GM21529 (cell line): ENCODE data around the gene SEC31A.
"Not testable (repeated sequence)": the region's sequence is repeated elsewhere in the genome, so short reads cannot be mapped to it uniquely, and the experiment has no call there.

Source experiments
- ATAC-seq: cut with Tn5 transposase; IDR thresholded peaks from one replicate; pipeline ENCODE4 v1.9.1; 2021; ENCODE audit not compliant: unreplicated experiment

Gene SEC31A

GRCh38 chr4:82893942-82894341, 3.0 kb upstream of the SEC31A start:
- ATAC-seq, result no peak

GRCh38 chr4:82892467-82892802, 1.5 kb upstream of the SEC31A start:
- ATAC-seq, result no peak

- ATAC-seq, result no peak
Measured at GRCh38 chr4:82891707-82892466, 934 bp upstream of the SEC31A start.

- ATAC-seq, result no peak
Measured at GRCh38 chr4:82890528-82890900, 439 bp downstream of the SEC31A start.

DNA sequence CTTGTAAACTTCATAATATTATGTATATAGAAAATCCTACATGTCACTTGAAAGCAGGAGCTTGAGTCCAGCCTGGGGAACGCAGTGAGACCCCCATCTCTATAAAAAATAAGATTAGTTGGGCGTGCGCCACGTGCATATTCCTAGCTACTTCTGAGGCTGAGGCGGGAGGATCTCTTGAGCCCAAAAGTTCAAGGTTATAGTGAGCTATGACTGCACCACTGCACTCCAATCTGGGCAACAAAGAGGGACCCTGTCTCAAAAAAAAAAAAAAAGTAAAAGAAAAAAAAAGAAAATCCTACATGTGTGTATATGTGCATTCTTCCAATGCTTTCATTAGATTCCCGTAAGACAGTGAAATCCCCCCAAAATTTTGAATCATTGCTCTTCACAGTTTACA, 1.7 kb downstream of the SEC31A start:
- no peak for ATAC-seq

- ATAC-seq, result no peak
Measured at GRCh38 chr4:82886147-82886942, 4.6 kb downstream of the SEC31A start.

DNA sequence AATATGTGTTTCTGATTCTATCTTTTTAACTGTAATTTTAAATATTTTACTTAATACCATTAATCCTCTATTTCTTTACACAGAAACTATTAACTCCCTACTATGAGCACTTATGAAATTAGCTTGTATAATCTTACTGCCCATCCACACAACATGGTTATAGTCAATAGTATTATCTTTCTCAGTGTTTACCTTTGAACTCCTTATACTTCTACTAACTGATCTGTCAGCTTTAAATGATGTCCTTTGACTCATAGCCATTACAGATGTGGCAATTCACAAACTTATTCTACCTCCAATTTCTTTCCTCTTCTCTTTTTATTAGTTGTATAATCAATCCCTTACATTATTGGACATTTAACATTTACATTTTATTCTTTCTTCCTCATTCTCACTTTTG, 5.5 kb downstream of the SEC31A start:
- ATAC-seq, result no peak

- no peak for ATAC-seq
Measured at GRCh38 chr4:82868572-82868971, 22.4 kb downstream of the SEC31A start.

- ATAC-seq, result no peak
Measured at GRCh38 chr4:82866706-82867385, 24.1 kb downstream of the SEC31A start.

GRCh38 chr4:82866033-82866432, 24.9 kb downstream of the SEC31A start:
- not testable (repeated sequence) for ATAC-seq

DNA sequence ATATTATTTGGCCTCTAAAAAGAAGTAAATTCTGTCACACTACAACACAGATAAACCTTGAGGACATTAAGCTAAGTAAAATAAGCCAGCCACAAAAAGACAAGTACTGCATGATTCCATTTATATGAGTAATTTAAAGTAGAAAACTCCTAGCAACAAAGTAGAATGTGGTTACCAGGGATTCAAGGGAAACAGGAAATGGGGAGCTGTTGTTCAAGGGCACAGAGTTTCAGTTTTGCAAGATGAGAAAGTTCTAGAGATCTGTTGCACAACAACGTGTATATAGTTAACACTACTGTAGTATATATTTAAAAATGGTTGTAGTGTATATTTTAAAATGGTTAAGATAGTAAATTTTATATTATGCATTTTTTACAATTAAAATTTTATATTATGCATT, 25.4 kb downstream of the SEC31A start:
- ATAC-seq, result no peak

GRCh38 chr4:82864336-82864979, 26.5 kb downstream of the SEC31A start:
- no peak for ATAC-seq

- ATAC-seq, result no peak
Measured at GRCh38 chr4:82861529-82861928, 29.4 kb downstream of the SEC31A start.

GRCh38 chr4:82860487-82860886, 30.5 kb downstream of the SEC31A start:
- not testable (repeated sequence) for ATAC-seq

DNA sequence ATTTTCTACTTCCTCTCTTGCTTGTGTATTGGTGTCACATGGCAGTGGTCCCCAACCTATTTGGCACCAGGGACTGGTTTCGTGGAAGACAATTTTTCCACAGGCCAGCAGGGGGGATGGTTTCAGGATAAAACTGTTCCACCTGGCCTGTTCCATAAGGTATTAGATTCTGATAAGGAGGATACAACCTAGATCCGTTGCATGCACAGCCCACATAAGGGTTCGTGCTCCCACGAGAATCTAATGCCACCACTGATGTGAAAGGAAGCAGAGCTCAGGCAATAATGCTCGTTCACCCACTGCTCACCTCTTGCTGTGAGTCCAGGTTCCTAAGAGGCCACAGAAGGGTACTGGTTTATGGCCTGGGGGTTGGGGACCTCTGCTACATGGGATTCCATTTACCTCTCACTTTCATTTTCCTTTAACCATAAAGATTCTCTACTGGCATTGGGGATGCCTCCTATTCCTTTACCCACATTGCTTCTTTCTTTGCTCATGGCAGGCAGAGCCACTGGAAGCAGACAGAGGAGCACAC, 38.1 kb downstream of the SEC31A start:
- ATAC-seq, result no peak

DNA sequence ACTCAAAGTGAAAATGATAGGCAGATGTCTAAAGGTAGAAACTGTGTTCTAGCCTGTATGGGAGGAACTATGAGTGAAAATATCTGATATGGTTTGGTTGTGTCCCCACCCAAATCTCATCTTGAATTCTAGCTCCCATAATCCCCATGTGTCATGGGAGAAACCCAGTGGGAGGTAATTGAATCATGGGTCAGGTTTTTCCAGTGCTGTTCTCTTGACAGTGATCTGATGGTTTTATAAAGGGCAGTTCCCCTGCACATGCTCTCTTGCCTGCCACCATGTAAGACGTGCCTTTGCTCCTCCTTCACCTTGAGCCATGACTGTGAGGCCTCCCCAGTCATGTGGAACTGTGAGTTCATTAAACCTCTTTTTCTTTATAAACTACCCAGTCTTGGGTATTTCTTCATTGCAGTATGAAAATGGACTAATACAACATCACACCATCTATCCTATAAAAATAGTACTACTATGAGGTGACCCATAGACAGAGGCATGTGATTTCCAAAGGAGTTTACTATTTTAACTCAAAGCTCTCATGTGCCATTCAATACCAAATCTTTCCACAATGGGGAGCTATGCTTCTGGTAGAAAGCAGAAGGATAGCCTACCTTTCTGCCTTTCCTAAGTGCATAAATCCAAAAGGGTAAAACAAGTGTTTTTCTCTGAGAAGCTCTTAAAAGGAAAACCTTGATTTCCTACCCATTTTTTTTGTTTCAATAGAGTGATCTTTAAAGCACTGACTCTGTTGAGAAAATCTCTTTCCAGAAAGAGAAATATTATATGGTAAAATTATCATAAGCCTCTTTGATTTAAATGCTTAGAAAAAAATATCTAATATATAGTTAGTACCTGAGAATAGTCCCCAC, 38.8 kb downstream of the SEC31A start:
- no peak for ATAC-seq

- no peak for ATAC-seq
Measured at GRCh38 chr4:82851318-82851717, 39.6 kb downstream of the SEC31A start.

- ATAC-seq, result no peak
Measured at GRCh38 chr4:82850684-82851083, 40.3 kb downstream of the SEC31A start.

DNA sequence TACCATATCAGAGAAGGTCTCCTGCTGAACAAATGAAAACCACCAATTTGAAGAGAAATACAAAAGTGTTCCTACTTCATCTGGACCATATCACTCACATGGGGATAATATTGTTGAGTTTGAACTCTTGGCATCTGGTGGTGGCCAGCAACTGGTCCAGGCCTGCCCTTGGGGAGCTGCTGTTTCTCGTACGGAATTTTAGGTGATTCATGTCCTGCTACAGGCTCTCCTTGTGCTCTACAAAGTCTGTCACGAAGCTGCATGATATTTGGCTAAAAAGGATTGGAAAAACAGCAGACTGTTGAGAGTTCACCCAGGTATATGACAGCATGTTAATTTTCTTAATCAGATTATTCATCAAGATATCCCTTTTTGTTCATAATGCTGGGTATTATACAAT, 42.2 kb downstream of the SEC31A start:
- no peak for ATAC-seq

DNA sequence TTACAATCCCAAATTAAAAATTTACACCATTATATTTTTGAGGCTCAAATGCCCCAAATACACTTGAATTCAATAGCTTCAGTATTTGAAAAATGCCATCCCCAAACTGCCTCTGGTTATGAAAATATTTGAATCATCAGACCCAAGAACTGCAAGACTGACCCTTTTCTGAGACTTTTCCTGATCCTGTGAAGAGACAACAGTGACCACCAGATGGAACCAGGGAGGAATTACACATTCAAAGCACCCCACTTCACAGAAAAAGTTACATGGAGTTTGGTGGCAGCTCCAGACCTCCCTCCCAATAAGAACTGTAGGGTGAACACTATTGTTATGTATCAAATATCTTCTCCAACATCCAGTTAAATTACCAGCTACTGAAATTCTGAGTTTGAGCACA, 48.4 kb downstream of the SEC31A start:
- no peak for ATAC-seq
